Activated B cell treated with CpG ODN at 0.5 μM for 24 hours (primary cell): ENCODE measurements around the gene ACOX2. TPM values are rescaled to one million over a fixed set of nuclear protein-coding genes. Genes with fewer than 3 reads are reported as not detected.

Experiments
- ATAC-seq: fragments of 200-7000 bp; cut with Tn5 transposase; one replicate; pipeline ENCODE4 v1.10.0; 2021; ENCODE audit warnings: low read depth, mild to moderate bottlenecking, moderate library complexity
- CTCF ChIA-PET: fragments of 350-600 bp; sonication (Branson Sonifier 250); formaldehyde crosslinking; loops from one replicate; lab custom pipeline; 2021; ENCODE audit warnings: antibody characterized with exemption; lab: Charles Lee
- POLR2A ChIA-PET: fragments of 350-600 bp; sonication (Branson Sonifier 250); formaldehyde crosslinking; loops from one replicate; lab custom pipeline; 2021; ENCODE audit warnings: antibody characterized with exemption; lab: Charles Lee
- DNase-seq: peaks from one replicate; pipeline ENCODE4 v3.0.0; 2022
- H3K27ac Mint-ChIP-seq: one replicate; pipeline ENCODE4 v1.8.0; 2020; ENCODE audit warnings: mixed read lengths
- H3K27me3 Mint-ChIP-seq: one replicate; pipeline ENCODE4 v1.8.0; 2021; ENCODE audit warnings: mixed read lengths
- H3K36me3 Mint-ChIP-seq: one replicate; pipeline ENCODE4 v1.8.0; 2021; ENCODE audit warnings: low read depth, mixed read lengths
- H3K4me1 Mint-ChIP-seq: one replicate; pipeline ENCODE4 v1.8.0; 2021; ENCODE audit warnings: mixed read lengths
- H3K4me3 Mint-ChIP-seq: one replicate; pipeline ENCODE4 v1.8.0; 2020; ENCODE audit warnings: mild to moderate bottlenecking, mixed read lengths
- H3K9me3 Mint-ChIP-seq: one replicate; pipeline ENCODE4 v1.8.0; 2020; ENCODE audit warnings: mixed read lengths
- CTCF ChIP-seq: fragments of 200-600 bp; IDR thresholded peaks from one replicate; pipeline ENCODE4 v1.8.0; 2022; ENCODE audit warnings: antibody characterized with exemption, mild to moderate bottlenecking
- intact Hi-C: fragments of 100-400 bp; cut with micrococcal nuclease; formaldehyde crosslinking; loops from one replicate; pipeline ENCODE4 v1.15.1; 2024
- total RNA-seq: library from RNA; stranded (reverse); gene quantifications from 2 replicates; pipeline ENCODE4 v1.2.3, GENCODE V29; 2022

Gene ACOX2
- total RNA-seq, 1 donor from 2014 or later = not detected

DNA sequence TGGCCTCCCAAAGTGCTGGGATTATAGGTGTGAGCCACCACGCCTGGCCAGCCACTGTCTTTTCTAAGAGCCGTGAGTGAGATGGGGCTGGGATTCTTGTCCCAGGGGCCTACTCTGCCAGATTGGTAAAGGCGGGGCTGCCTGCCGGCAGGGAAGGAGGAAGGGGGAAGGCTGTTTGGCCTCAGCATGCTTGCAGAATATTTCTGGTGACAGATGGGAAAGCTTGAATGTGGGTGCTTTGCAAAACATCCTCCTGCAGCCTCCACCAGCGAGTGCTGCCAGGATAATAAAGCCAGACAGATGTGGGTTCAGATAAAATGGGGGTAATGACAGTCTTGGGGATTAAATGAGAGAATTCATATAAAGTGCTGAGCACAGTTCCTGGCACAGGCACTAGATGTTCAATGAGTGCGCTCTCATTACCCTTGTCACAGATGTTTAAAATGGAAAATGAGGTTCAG is 19.8 kb upstream of the ACOX2 start:
- no peak for ATAC-seq
- peaks cover 3% of the 10 kb centered on the region for H3K9me3 Mint-ChIP-seq
- intact Hi-C loops = no loop called here
- no peak overlapping the region for H3K27ac Mint-ChIP-seq
- DNase-seq = no peak
- H3K27me3 Mint-ChIP-seq = peaks cover 10% of the 10 kb centered on the region
- no peak overlapping the region for H3K4me3 Mint-ChIP-seq
- H3K36me3 Mint-ChIP-seq = no peaks in the 10 kb centered on the region
- POLR2A ChIA-PET = no interaction called here
- no peak for TF ChIP-seq CTCF
- H3K4me1 Mint-ChIP-seq = no peaks in the 10 kb centered on the region
- CTCF ChIA-PET = interaction anchor here (1.1 kb wide), 2 partner anchors 10 to 12 kb away, joined by 3 to 4 read pairs; no protein-coding TSS in a partner anchor

DNA sequence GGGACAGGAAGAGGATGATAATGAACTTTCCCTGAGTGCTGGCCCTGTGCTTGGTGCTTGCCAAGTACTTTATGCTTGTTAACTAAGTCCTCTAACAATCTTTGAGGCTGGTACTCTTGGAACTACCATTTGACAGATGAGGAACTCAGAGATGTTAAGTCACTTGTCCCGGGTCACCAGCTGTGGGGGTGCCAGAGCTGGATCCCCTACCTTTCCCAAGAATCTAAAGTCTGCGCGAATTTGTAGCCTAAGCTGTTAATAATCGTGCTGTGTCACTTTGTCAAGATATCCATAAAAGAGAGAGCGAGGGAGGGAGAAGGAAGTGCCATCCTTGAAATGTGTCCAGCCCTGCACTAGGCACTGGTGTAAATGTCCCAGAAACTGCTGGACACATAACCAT is 19.0 kb upstream of the ACOX2 start:
- no peak for DNase-seq
- ChIA-PET CTCF (no interaction called here), POLR2A (no interaction called here)
- no peak for ATAC-seq
- H3K9me3 Mint-ChIP-seq = peaks cover 7% of the 10 kb centered on the region
- H3K36me3 Mint-ChIP-seq = no peaks in the 10 kb centered on the region
- peaks cover 10% of the 10 kb centered on the region for H3K27me3 Mint-ChIP-seq
- intact Hi-C loops = no loop called here
- TF ChIP-seq CTCF = no peak
- H3K4me3 Mint-ChIP-seq = no peak overlapping the region
- no peak overlapping the region for H3K27ac Mint-ChIP-seq
- H3K4me1 Mint-ChIP-seq = no peaks in the 10 kb centered on the region

DNA sequence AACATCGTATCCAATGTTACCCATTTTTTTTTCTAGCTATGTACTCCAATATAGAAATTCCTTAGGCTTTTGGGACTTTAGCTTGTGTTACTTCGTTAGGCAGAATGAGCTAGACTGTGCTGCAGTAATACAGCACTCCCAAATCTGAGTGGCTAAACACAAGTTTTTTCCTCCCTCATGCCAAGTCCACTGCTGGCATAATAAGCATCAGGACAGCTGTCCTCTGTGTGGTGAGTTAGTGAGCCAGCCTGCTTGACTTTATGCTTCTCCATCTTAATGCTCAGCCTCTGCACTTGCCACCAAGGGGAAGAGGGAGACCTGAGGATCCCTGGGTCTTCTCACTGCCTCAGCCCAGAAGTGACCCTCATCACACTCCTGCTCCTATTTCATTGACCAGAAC is 18.2 kb upstream of the ACOX2 start:
- TF ChIP-seq CTCF = no peak
- Mint-ChIP-seq H3K4me1 (no peaks in the 10 kb centered on the region), H3K4me3 (no peak overlapping the region), H3K27me3 (peaks cover 10% of the 10 kb centered on the region), H3K27ac (no peak overlapping the region), H3K9me3 (peaks cover 7% of the 10 kb centered on the region), H3K36me3 (no peaks in the 10 kb centered on the region)
- intact Hi-C loops = no loop called here
- ChIA-PET CTCF (no interaction called here), POLR2A (no interaction called here)
- no peak for DNase-seq
- no peak for ATAC-seq

GRCh38 chr3:58553003-58553402 is 16.0 kb upstream of the ACOX2 start:
- no peak overlapping the region for H3K4me3 Mint-ChIP-seq
- CTCF ChIA-PET = no interaction called here
- intact Hi-C loops = no loop called here

GRCh38 chr3:58551636-58552180 is 14.7 kb upstream of the ACOX2 start:
- ATAC-seq = no peak
- Mint-ChIP-seq H3K4me3 (no peak overlapping the region), H3K9me3 (peaks cover 7% of the 10 kb centered on the region), H3K36me3 (no peaks in the 10 kb centered on the region), H3K27ac (no peak overlapping the region), H3K27me3 (peaks cover 6% of the 10 kb centered on the region), H3K4me1 (no peaks in the 10 kb centered on the region)
- no peak for TF ChIP-seq CTCF
- DNase-seq = no peak
- CTCF ChIA-PET = no interaction called here
- POLR2A ChIA-PET = no interaction called here
- intact Hi-C loops = no loop called here

More at GRCh38 chr3:58553003-58553402, 16.0 kb upstream of the ACOX2 start:
- DNase-seq (no peak), ATAC-seq (no peak)
- POLR2A ChIA-PET = no interaction called here
- H3K27me3 Mint-ChIP-seq = peaks cover 10% of the 10 kb centered on the region
- peaks cover 7% of the 10 kb centered on the region for H3K9me3 Mint-ChIP-seq
- no peak overlapping the region for H3K27ac Mint-ChIP-seq
- H3K36me3 Mint-ChIP-seq = no peaks in the 10 kb centered on the region
- TF ChIP-seq CTCF = no peak
- no peaks in the 10 kb centered on the region for H3K4me1 Mint-ChIP-seq
